HTR-8/SVneo (cell line): ENCODE measurements around the gene LYZL2.
"Not testable (repeated sequence)": the region's sequence is repeated elsewhere in the genome, so short reads cannot be mapped to it uniquely, and the experiment has no call there.

Source experiments
- DNase-seq: peaks from one replicate; pipeline ENCODE4 v3.0.0; 2011; ENCODE audit warnings: low spot score, mixed read lengths; ENCODE audit not compliant: insufficient read length
- FAIRE-seq: peaks from 2 replicates; lab custom pipeline; 2011; peaks lifted over from hg19 to GRCh38; lab: Jason Lieb, UNC

LYZL2 gene

GRCh38 chr10:30596493-30597432, 32.8 kb downstream of the LYZL2 start:
- peak; percentile 52 for FAIRE-seq
- DNase-seq, result not testable (repeated sequence)

- no peak for FAIRE-seq
These were observed 33.5 kb downstream of the LYZL2 start for GRCh38 chr10:30596013-30596412.

GRCh38 chr10:30594077-30594476, 35.5 kb downstream of the LYZL2 start:
- no peak for FAIRE-seq
- DNase-seq, result no peak

More at GRCh38 chr10:30596013-30596412, 33.5 kb downstream of the LYZL2 start:
- DNase-seq, result no peak

GRCh38 chr10:30592770-30593169, 36.8 kb downstream of the LYZL2 start:
- not testable (repeated sequence) for DNase-seq, FAIRE-seq

- DNase-seq (peak; percentile 41), FAIRE-seq (no peak)
These were observed 38.3 kb downstream of the LYZL2 start for GRCh38 chr10:30591249-30591670.

- FAIRE-seq, result no peak
- no peak for DNase-seq
These were observed 40.1 kb downstream of the LYZL2 start for GRCh38 chr10:30589441-30589840.

GRCh38 chr10:30587522-30588031, 42.0 kb downstream of the LYZL2 start:
- no peak for FAIRE-seq
- no peak for DNase-seq

- DNase-seq (no peak), FAIRE-seq (no peak)
These were observed 42.7 kb downstream of the LYZL2 start for GRCh38 chr10:30586828-30587227.

- no peak for FAIRE-seq
These were observed 45.7 kb downstream of the LYZL2 start for GRCh38 chr10:30583778-30584415.

GRCh38 chr10:30581779-30582380, 47.7 kb downstream of the LYZL2 start:
- FAIRE-seq, result no peak
- DNase-seq, result peak; percentile 71

More at GRCh38 chr10:30583778-30584415, 45.7 kb downstream of the LYZL2 start:
- DNase-seq, result peak; percentile 61

- DNase-seq, result no peak
- no peak for FAIRE-seq
These were observed 48.9 kb downstream of the LYZL2 start for GRCh38 chr10:30580676-30581075.

- FAIRE-seq, result no peak
These were observed 49.3 kb downstream of the LYZL2 start for GRCh38 chr10:30580241-30580640.

GRCh38 chr10:30579574-30579973, 50.0 kb downstream of the LYZL2 start:
- no peak for FAIRE-seq
- DNase-seq, result no peak

More at GRCh38 chr10:30580241-30580640, 49.3 kb downstream of the LYZL2 start:
- DNase-seq, result no peak

GRCh38 chr10:30577048-30577447, 52.5 kb downstream of the LYZL2 start:
- FAIRE-seq (no peak), DNase-seq (no peak)

- FAIRE-seq, result no peak
These were observed 52.9 kb downstream of the LYZL2 start for GRCh38 chr10:30576641-30577040.

GRCh38 chr10:30574432-30574796, 55.1 kb downstream of the LYZL2 start:
- no peak for FAIRE-seq
- DNase-seq, result no peak

More at GRCh38 chr10:30576641-30577040, 52.9 kb downstream of the LYZL2 start:
- DNase-seq, result no peak

GRCh38 chr10:30573721-30574431, 55.7 kb downstream of the LYZL2 start:
- DNase-seq, result no peak
- FAIRE-seq, result no peak

- no peak for DNase-seq
- no peak for FAIRE-seq
These were observed 64.1 kb downstream of the LYZL2 start for GRCh38 chr10:30565449-30565848.

GRCh38 chr10:30562787-30563186, 66.8 kb downstream of the LYZL2 start:
- DNase-seq (no peak), FAIRE-seq (no peak)
